WTC11 (cell line): ENCODE results near the gene NDUFB3. TPM values are rescaled to one million over a fixed set of nuclear protein-coding genes. Genes with fewer than 3 reads are reported as not detected.

Source experiments
- ATAC-seq: fragments of 200-7000 bp; cut with Tn5 transposase; 2 replicates; pipeline ENCODE4 v1.10.0; 2021; ENCODE audit warnings: mild to moderate bottlenecking, moderate library complexity
- CTCF ChIA-PET: fragments of 300-600 bp; sonication (Branson Sonifier 250); formaldehyde crosslinking; loops from one replicate; lab custom pipeline; 2021; ENCODE audit warnings: antibody characterized with exemption; lab: Charles Lee
- POLR2A ChIA-PET: fragments of 350-600 bp; sonication (Branson Sonifier 250); formaldehyde crosslinking; loops from one replicate; lab custom pipeline; 2021; ENCODE audit warnings: antibody characterized with exemption; lab: Charles Lee
- DNase-seq: peaks from one replicate; pipeline ENCODE4 v3.0.0; 2021; ENCODE audit warnings: low spot score
- H3K27ac Mint-ChIP-seq: 2 replicates; pipeline ENCODE4 v1.8.0; 2021; ENCODE audit warnings: mixed read lengths
- H3K27me3 Mint-ChIP-seq: 2 replicates; pipeline ENCODE4 v1.8.0; 2021; ENCODE audit warnings: low read depth, mild to moderate bottlenecking, moderate library complexity, mixed read lengths
- H3K36me3 Mint-ChIP-seq: 2 replicates; pipeline ENCODE4 v1.8.0; 2021; ENCODE audit warnings: mixed read lengths
- H3K4me1 Mint-ChIP-seq: 2 replicates; pipeline ENCODE4 v1.8.0; 2022; ENCODE audit warnings: mixed read lengths
- H3K4me3 Mint-ChIP-seq: 2 replicates; pipeline ENCODE4 v1.8.0; 2021; ENCODE audit warnings: mild to moderate bottlenecking, moderate library complexity, mixed read lengths
- H3K9me3 Mint-ChIP-seq: 2 replicates; pipeline ENCODE4 v1.8.0; 2021; ENCODE audit warnings: mixed read lengths
- ATF6 ChIP-seq: sonication (generic); formaldehyde crosslinking; IDR thresholded peaks from 2 replicates; pipeline ENCODE4 v1.8.1; 2023; ENCODE audit warnings: mild to moderate bottlenecking, missing genetic modification reagents
- GTF2I ChIP-seq: fragments of 250-450 bp; sonication (Bioruptor Pico); conservative IDR thresholded peaks from 2 replicates; pipeline ENCODE4 v1.4.0; 2021; ENCODE audit warnings: mild to moderate bottlenecking
- KAT7 ChIP-seq: sonication (generic); formaldehyde crosslinking; IDR thresholded peaks from 2 replicates; pipeline ENCODE4 v1.8.1; 2023; ENCODE audit warnings: missing genetic modification reagents, mild to moderate bottlenecking, borderline replicate concordance
- MYBL2 ChIP-seq: sonication (generic); formaldehyde crosslinking; IDR thresholded peaks from 2 replicates; pipeline ENCODE4 v1.8.1; 2023; ENCODE audit warnings: mild to moderate bottlenecking, moderate library complexity, missing genetic modification reagents
- NR2C2 ChIP-seq: sonication (generic); formaldehyde crosslinking; IDR thresholded peaks from 2 replicates; pipeline ENCODE4 v1.8.0; 2022; ENCODE audit warnings: mild to moderate bottlenecking, missing genetic modification reagents
- PRDM15 ChIP-seq: sonication (generic); formaldehyde crosslinking; IDR thresholded peaks from 2 replicates; pipeline ENCODE4 v1.8.0; 2022; ENCODE audit warnings: missing genetic modification reagents
- STAT6 ChIP-seq: sonication (generic); formaldehyde crosslinking; conservative IDR thresholded peaks from 2 replicates; pipeline ENCODE4 v1.8.1; 2023; ENCODE audit warnings: mild to moderate bottlenecking, low read depth, missing genetic modification reagents, moderate library complexity
- USF1 ChIP-seq: sonication (generic); formaldehyde crosslinking; IDR thresholded peaks from 2 replicates; pipeline ENCODE4 v1.8.0; 2022; ENCODE audit warnings: mild to moderate bottlenecking, missing genetic modification reagents
- ZNF416 ChIP-seq: fragments of 250-450 bp; sonication (Bioruptor Pico); IDR thresholded peaks from 2 replicates; pipeline ENCODE4 v1.9.0; 2021; ENCODE audit warnings: mild to moderate bottlenecking, inconsistent platforms
- ZNF671 ChIP-seq: fragments of 250-450 bp; sonication (Bioruptor Pico); IDR thresholded peaks from 2 replicates; pipeline ENCODE4 v1.8.0; 2021; ENCODE audit warnings: mild to moderate bottlenecking
- total RNA-seq: library from RNA; stranded (reverse); gene quantifications from 3 replicates; pipeline ENCODE4 v1.2.3, GENCODE V29; 2021
- TF ChIP-seq, protein P1 (sequence below): sonication (generic); formaldehyde crosslinking; IDR thresholded peaks from 2 replicates; pipeline ENCODE4 v1.8.0; 2022; ENCODE audit warnings: mild to moderate bottlenecking, missing genetic modification reagents

NDUFB3 gene
- total RNA-seq, 1 experiment from 2014 or later = 66.8 TPM

DNA sequence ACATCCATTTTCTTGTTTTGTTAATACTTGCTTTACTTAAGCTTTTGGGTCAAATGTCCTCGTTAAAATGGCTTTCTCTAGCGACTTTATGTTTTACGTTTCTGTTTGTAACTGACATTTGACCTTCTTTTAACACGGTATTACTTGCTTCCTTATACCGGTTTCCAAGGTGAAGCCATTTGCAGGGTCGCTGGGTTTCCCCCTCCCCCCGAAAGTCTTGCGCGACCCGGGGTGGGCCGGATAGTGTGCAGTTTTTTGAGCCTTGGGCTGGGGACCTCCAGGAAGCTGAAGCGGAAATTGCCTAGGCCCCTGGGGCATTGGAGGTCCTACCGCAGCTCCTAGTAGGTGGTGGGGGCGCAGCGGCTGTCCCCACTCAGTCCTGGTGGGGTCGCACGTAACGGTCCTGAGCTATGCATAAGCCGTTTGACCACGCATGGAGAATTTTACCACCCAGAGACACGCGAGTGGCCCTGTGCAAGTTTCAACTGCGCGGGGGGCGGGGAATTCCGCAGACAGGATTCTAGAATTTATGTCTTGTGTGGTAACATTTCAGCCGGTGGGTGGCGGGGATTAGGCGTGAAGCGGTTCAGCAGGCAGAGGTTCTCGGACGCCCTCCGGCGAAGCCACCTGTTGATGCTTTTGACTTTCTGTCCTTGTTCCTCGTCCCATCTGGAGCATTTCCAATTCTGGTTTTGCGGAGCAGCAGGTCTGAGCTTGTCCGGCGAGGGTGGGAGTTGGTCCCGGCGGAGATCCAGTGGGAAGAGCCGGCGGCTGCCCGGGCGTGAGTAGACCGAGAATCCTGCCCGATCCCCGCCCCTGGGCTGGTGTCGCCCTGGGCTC, 46.5 kb downstream of the NDUFB3 start (continued):
- TF ChIP-seq, protein P1, sequence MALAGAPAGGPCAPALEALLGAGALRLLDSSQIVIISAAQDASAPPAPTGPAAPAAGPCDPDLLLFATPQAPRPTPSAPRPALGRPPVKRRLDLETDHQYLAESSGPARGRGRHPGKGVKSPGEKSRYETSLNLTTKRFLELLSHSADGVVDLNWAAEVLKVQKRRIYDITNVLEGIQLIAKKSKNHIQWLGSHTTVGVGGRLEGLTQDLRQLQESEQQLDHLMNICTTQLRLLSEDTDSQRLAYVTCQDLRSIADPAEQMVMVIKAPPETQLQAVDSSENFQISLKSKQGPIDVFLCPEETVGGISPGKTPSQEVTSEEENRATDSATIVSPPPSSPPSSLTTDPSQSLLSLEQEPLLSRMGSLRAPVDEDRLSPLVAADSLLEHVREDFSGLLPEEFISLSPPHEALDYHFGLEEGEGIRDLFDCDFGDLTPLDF = no peak
- peak; percentile 13; the same call in 1 of the 2 replicates for TF ChIP-seq ZNF416
- TF ChIP-seq MYBL2 = peak; percentile 70; the same call in 1 of the 2 replicates

- POLR2A ChIA-PET = interaction anchor here (0.9 kb wide), 1 partner anchor 675 kb away, joined by 4 read pairs; no protein-coding TSS in a partner anchor
These were observed 47.4 kb downstream of the NDUFB3 start for GRCh38 chr2:201118961-201119854.

GRCh38 chr2:201122276-201122675, 50.5 kb downstream of the NDUFB3 start:
- POLR2A ChIA-PET = no interaction called here
- no peaks in the 10 kb centered on the region for H3K9me3 Mint-ChIP-seq
- H3K27ac Mint-ChIP-seq = no peak overlapping the region
- peaks cover 56% of the 10 kb centered on the region for H3K4me1 Mint-ChIP-seq
- no peak overlapping the region for H3K4me3 Mint-ChIP-seq
- ATAC-seq = no peak
- CTCF ChIA-PET = no interaction called here
- no peaks in the 10 kb centered on the region for H3K27me3 Mint-ChIP-seq
- TF ChIP-seq ATF6 (CRISPR knock-in tag) (no peak), KAT7 (no peak), USF1 (CRISPR knock-in tag) (no peak), STAT6 (no peak), ZNF671 (CRISPR knock-in tag) (no peak), GTF2I (CRISPR knock-in tag) (no peak)
- no peak for DNase-seq
- H3K36me3 Mint-ChIP-seq = no peaks in the 10 kb centered on the region

More at GRCh38 chr2:201118961-201119854, 47.4 kb downstream of the NDUFB3 start:
- peaks cover 4% of the 10 kb centered on the region; the same call in 1 of the 2 replicates for H3K27me3 Mint-ChIP-seq
- peak overlapping the region; percentile 95 for H3K27ac Mint-ChIP-seq
- H3K4me3 Mint-ChIP-seq = peak overlapping the region; percentile 88
- no peak for DNase-seq
- no peaks in the 10 kb centered on the region for H3K36me3 Mint-ChIP-seq
- peak; percentile 51 for ATAC-seq
- TF ChIP-seq NR2C2 (CRISPR knock-in tag) = no peak
- TF ChIP-seq PRDM15 (CRISPR knock-in tag) = peak; percentile 96
- TF ChIP-seq, protein P1 = no peak
- CTCF ChIA-PET = interaction anchor here (1.2 to 2.9 kb wide), 6 partner anchors 9 to 155 kb away, joined by 3 to 16 read pairs (median 8); partner anchors contain the start of genes CASP10 and ORC2
- H3K4me1 Mint-ChIP-seq = peaks cover 48% of the 10 kb centered on the region
- no peaks in the 10 kb centered on the region for H3K9me3 Mint-ChIP-seq
